Liver (tissue), 3 donors: ENCODE results near the gene ERN1.

Source experiments
- EGR1 ChIP-seq, 2 donors: IDR thresholded peaks; 2 replicates each; pipeline ENCODE4 v1.6.1; 2016 to 2018; ENCODE audit warnings: antibody characterized with exemption in 2 of 2, low read depth in 2 of 2
- FOXA2 ChIP-seq: IDR thresholded peaks from 2 replicates; pipeline ENCODE4 v1.6.1; 2016; ENCODE audit warnings: antibody characterized with exemption
- JUND ChIP-seq, 2 donors: IDR thresholded peaks; 2 replicates each; pipeline ENCODE4 v1.6.1; 2016; ENCODE audit warnings: antibody characterized with exemption in 2 of 2
- MAX ChIP-seq: IDR thresholded peaks from 2 replicates; pipeline ENCODE4 v1.6.1; 2016; ENCODE audit warnings: antibody characterized with exemption
- NR2F2 ChIP-seq: IDR thresholded peaks from 2 replicates; pipeline ENCODE4 v1.6.1; 2016; ENCODE audit warnings: antibody characterized with exemption
- RAD21 ChIP-seq, 2 donors: IDR thresholded peaks; 2 replicates each; pipeline ENCODE4 v1.6.1; 2016; ENCODE audit warnings: antibody characterized with exemption in 2 of 2, mild to moderate bottlenecking in 2 of 2
- SP1 ChIP-seq: IDR thresholded peaks from 2 replicates; pipeline ENCODE4 v1.6.1; 2018; ENCODE audit warnings: antibody characterized with exemption, mild to moderate bottlenecking
- YY1 ChIP-seq: IDR thresholded peaks from 2 replicates; pipeline ENCODE4 v1.6.1; 2016; ENCODE audit warnings: antibody characterized with exemption, mild to moderate bottlenecking
- ZBTB33 ChIP-seq: IDR thresholded peaks from 2 replicates; pipeline ENCODE4 v1.6.1; 2016; ENCODE audit warnings: antibody characterized with exemption
- TF ChIP-seq, protein P1 (sequence below): fragments of 150-350 bp; IDR thresholded peaks from 2 replicates; pipeline ENCODE4 v1.5.1; 2017; ENCODE audit warnings: improper control_type of control experiment, low read depth, low read length; ENCODE audit not compliant: missing input control
- TF ChIP-seq, protein P2 (sequence below): IDR thresholded peaks from 2 replicates; pipeline ENCODE4 v1.6.1; 2016; ENCODE audit warnings: antibody characterized with exemption, mild to moderate bottlenecking
- donor health status: healthy.
- donor health status: healthy.

DNA sequence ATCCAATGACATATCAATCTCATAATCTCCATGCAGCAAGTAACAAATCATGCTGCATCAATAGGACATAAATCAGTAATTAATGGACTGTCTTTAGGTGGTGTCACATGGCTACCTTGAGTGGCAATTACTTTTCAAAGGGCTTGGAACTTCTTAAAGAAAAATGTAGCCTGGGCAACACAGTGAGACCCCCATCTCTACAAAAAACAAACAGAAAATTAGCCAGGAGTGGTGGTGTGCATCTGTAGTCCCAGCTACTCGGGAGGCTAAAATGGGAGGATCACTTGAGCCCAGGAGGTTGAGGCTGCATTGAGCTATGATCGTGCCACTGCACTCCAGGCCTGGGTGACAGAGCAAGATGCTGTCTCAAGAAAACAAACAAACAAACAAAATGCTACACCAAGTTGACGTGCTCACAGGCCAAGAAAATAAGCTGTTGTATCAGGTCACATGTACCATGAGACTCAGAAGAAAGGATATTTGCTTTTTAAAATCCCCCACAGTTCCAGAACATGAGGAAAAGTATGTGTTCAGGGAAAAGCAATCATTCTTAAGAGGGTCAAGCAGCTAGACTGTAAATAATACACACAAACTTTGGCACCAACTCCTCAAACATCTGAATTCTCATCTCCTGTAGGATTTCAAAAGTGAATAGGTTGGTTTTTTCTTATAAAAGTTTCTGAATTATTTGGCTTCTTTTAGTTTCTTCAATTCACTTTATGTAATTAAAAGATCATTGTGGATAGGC lies 23.8 kb upstream of the ERN1 start:
- TF ChIP-seq, protein P1, sequence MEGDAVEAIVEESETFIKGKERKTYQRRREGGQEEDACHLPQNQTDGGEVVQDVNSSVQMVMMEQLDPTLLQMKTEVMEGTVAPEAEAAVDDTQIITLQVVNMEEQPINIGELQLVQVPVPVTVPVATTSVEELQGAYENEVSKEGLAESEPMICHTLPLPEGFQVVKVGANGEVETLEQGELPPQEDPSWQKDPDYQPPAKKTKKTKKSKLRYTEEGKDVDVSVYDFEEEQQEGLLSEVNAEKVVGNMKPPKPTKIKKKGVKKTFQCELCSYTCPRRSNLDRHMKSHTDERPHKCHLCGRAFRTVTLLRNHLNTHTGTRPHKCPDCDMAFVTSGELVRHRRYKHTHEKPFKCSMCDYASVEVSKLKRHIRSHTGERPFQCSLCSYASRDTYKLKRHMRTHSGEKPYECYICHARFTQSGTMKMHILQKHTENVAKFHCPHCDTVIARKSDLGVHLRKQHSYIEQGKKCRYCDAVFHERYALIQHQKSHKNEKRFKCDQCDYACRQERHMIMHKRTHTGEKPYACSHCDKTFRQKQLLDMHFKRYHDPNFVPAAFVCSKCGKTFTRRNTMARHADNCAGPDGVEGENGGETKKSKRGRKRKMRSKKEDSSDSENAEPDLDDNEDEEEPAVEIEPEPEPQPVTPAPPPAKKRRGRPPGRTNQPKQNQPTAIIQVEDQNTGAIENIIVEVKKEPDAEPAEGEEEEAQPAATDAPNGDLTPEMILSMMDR, result no peak
- TF ChIP-seq RAD21 (IDR thresholded peaks at IDR 0.05), result no peak
- TF ChIP-seq, protein P2, sequence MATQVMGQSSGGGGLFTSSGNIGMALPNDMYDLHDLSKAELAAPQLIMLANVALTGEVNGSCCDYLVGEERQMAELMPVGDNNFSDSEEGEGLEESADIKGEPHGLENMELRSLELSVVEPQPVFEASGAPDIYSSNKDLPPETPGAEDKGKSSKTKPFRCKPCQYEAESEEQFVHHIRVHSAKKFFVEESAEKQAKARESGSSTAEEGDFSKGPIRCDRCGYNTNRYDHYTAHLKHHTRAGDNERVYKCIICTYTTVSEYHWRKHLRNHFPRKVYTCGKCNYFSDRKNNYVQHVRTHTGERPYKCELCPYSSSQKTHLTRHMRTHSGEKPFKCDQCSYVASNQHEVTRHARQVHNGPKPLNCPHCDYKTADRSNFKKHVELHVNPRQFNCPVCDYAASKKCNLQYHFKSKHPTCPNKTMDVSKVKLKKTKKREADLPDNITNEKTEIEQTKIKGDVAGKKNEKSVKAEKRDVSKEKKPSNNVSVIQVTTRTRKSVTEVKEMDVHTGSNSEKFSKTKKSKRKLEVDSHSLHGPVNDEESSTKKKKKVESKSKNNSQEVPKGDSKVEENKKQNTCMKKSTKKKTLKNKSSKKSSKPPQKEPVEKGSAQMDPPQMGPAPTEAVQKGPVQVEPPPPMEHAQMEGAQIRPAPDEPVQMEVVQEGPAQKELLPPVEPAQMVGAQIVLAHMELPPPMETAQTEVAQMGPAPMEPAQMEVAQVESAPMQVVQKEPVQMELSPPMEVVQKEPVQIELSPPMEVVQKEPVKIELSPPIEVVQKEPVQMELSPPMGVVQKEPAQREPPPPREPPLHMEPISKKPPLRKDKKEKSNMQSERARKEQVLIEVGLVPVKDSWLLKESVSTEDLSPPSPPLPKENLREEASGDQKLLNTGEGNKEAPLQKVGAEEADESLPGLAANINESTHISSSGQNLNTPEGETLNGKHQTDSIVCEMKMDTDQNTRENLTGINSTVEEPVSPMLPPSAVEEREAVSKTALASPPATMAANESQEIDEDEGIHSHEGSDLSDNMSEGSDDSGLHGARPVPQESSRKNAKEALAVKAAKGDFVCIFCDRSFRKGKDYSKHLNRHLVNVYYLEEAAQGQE, result no peak
- no peak for TF ChIP-seq JUND (IDR thresholded peaks at IDR 0.05)
- no peak for TF ChIP-seq SP1
- no peak for TF ChIP-seq MAX
- no peak for TF ChIP-seq FOXA2
- TF ChIP-seq EGR1 (IDR thresholded peaks at IDR 0.05; ENCODE audit: low read depth in 2 of 2), result no peak
- no peak for TF ChIP-seq YY1
- TF ChIP-seq ZBTB33, result no peak
- TF ChIP-seq NR2F2, result no peak
